Stomach (tissue), 9 donors: ENCODE measurements around the gene MYBPH. TPM values are rescaled to one million over a fixed set of nuclear protein-coding genes. Genes with fewer than 3 reads are reported as not detected.

Experiments
- DNase-seq, 2 donors: peaks; one replicate each; pipeline versions ENCODE4 v3.0.0 to v3.0.0-alpha.2; 2013 to 2019
- H3K27ac ChIP-seq, 5 donors: fragments of 200-600 bp in 4 of 5; sonication (generic) in 4 of 5; one replicate each; pipeline ENCODE4 v1.5.1; 2013 to 2019; ENCODE audit warnings: mild to moderate bottlenecking in 1 of 5, moderate library complexity in 1 of 5
- H3K27me3 ChIP-seq, 3 donors: fragments of 200-600 bp; sonication (generic); one replicate each; pipeline ENCODE4 v1.5.1; 2017 to 2019; ENCODE audit warnings: mixed run types in 1 of 3
- H3K36me3 ChIP-seq, 4 donors: fragments of 200-600 bp; sonication (generic); 1 replicate in 3 of 4; 2 replicates in 1 of 4; pipeline ENCODE4 v1.5.1; 2016 to 2019
- H3K4me1 ChIP-seq, 4 donors: fragments of 200-600 bp; sonication (generic); one replicate each; pipeline ENCODE4 v1.5.1; 2016 to 2019
- H3K4me3 ChIP-seq, 4 donors: fragments of 200-600 bp; sonication (generic) in 3 of 4; one replicate each; pipeline ENCODE4 v1.5.1; 2016 to 2019; ENCODE audit warnings: mild to moderate bottlenecking in 1 of 4
- H3K9me3 ChIP-seq, 4 donors: fragments of 200-600 bp; sonication (generic); one replicate each; pipeline ENCODE4 v1.5.1; 2016 to 2019
- EP300 ChIP-seq: sonication (generic); formaldehyde crosslinking; IDR thresholded peaks from one replicate; pipeline ENCODE4 v1.6.1; 2017; ENCODE audit warnings: antibody characterized with exemption
- POLR2A ChIP-seq, 4 donors: fragments of 450-650 bp; IDR thresholded peaks; one replicate each; pipeline ENCODE4 v1.6.1; 2016; ENCODE audit warnings: antibody characterized with exemption in 4 of 4, control low read depth in 2 of 4, mild to moderate bottlenecking in 1 of 4, moderate library complexity in 1 of 4
- POLR2AphosphoS5 ChIP-seq, 3 donors: sonication (generic); formaldehyde crosslinking; IDR thresholded peaks; one replicate each; pipeline ENCODE4 v1.6.1; 2016; ENCODE audit warnings: antibody characterized with exemption in 3 of 3
- WGBS, 5 donors: extraction: QIAGEN DNeasy Blood & Tissue Kit in 3 of 5; methylation state at CpG; one replicate each; pipeline versions ENCODE4 v1.1.5 to v1.1.7; 2013 to 2018; 5-methylcytosine and 5-hydroxymethylcytosine counted together
- intact Hi-C: fragments of 100-400 bp; cut with DNase I; formaldehyde crosslinking; loops from one replicate; pipeline ENCODE4 v1.15.1; 2023; ENCODE audit warnings: low total_unique reads
- polyA plus RNA-seq, 3 donors: library from polyadenylated mRNA; stranded (reverse); fragments of 200-250 nt; gene quantifications; one replicate each; pipeline ENCODE4 v1.2.3, GENCODE V29; 2013
- total RNA-seq, 5 donors: library from RNA; depleted of rRNA; stranded (reverse); fragments of >200 nt; gene quantifications; one replicate each; pipeline versions ENCODE4 v1.1.0 to v1.2.3, GENCODE V29; 2014 to 2016
- TF ChIP-seq, protein P1 (sequence below), 7 experiments: fragments of 450-650 bp in 4 of 7; fragments of 200-600 bp in 3 of 7; sonication (generic) in 3 of 7; IDR thresholded peaks; one replicate each; pipeline ENCODE4 v1.5.1; 2016 to 2019; ENCODE audit warnings: antibody characterized with exemption in 7 of 7, control low read depth in 2 of 7, mild to moderate bottlenecking in 1 of 7
- donor health status: healthy with polysubstance abuse.
- donor health status: Bipolar disorder and iron deficiency.
- donor health status: healthy.

The MYBPH gene
- total and polyA plus RNA-seq, 8 donors: 0.05 to 0.19 TPM; not detected in 6

DNA sequence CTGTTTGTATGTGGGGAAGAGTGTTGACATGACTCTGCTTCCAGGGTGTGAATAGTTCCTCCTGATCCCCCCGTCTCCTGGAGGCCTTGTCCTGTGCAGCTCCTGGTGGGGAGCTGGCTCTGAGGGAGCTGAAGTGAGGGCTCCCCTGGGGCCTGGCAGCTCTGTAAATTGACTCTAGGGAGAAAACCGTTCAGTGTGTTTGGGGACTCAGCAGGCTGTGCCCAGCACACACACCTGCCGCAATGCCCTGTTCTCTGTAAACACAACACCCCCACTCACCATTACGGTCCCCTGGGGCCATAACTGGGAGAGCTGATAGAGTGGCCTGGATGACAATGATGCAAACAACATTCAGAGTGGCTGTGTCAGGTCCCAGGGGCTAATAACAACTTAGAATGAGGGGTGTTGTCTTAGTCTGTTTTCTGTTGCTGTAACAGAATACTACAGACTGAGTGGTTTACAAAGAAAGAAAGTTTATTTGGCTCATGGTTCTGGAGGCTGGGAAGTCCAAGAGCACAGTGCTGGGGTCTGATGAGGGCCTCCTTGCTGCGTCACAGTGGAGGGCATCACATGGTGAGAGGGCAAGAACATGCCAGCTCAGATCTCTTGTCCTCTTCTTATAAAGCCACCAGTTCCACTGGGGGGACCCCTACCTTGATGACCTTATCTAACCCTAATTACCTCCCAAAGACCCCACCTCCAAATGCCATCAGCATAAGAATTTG, 32.8 kb downstream of the MYBPH start:
- DNase-seq: no peak
- Histone ChIP-seq H3K27me3 (no peaks in the 10 kb centered on the region), H3K4me3 (no peak overlapping the region), H3K4me1 (no peaks in the 10 kb centered on the region), H3K27ac (no peak overlapping the region), H3K36me3 (no peaks in the 10 kb centered on the region), H3K9me3 (no peaks in the 10 kb centered on the region)
- 77 to 88% (median 84%) methylated on average over 4 to 5 of the region's 5 CpGs for WGBS, 5 donors
- TF ChIP-seq POLR2A (IDR thresholded peaks at IDR 0.05) (no peak), POLR2AphosphoS5 (IDR thresholded peaks at IDR 0.05) (no peak), EP300 (no peak)
- TF ChIP-seq, protein P1, sequence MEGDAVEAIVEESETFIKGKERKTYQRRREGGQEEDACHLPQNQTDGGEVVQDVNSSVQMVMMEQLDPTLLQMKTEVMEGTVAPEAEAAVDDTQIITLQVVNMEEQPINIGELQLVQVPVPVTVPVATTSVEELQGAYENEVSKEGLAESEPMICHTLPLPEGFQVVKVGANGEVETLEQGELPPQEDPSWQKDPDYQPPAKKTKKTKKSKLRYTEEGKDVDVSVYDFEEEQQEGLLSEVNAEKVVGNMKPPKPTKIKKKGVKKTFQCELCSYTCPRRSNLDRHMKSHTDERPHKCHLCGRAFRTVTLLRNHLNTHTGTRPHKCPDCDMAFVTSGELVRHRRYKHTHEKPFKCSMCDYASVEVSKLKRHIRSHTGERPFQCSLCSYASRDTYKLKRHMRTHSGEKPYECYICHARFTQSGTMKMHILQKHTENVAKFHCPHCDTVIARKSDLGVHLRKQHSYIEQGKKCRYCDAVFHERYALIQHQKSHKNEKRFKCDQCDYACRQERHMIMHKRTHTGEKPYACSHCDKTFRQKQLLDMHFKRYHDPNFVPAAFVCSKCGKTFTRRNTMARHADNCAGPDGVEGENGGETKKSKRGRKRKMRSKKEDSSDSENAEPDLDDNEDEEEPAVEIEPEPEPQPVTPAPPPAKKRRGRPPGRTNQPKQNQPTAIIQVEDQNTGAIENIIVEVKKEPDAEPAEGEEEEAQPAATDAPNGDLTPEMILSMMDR (IDR thresholded peaks at IDR 0.05): no peak
- intact Hi-C loops: no loop called here

DNA sequence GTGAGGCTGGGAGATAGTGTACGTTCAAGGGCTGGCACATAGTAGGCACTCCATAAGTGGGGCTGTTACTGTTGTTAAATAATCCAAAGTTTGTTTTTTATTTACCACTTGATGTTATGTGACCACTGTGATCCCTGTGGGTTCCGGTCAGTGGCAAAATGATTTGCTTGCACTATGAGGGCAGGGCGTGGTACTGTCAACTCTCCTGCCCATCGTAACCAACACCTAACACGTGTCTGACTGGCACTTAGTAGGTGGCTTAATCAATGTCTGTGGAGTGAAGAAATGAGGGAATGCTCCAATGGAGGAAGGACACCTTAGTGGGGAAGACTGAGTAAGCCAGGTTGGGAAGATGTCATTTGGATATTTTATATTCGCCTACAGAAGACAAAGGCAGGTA, 33.5 kb downstream of the MYBPH start:
- no peak for TF ChIP-seq POLR2AphosphoS5 (IDR thresholded peaks at IDR 0.05)
- TF ChIP-seq EP300: no peak
- TF ChIP-seq POLR2A (IDR thresholded peaks at IDR 0.05): no peak
- TF ChIP-seq, protein P1 (IDR thresholded peaks at IDR 0.05): no peak
- Histone ChIP-seq H3K4me3 (no peak overlapping the region), H3K4me1 (no peaks in the 10 kb centered on the region), H3K27ac (no peak overlapping the region), H3K36me3 (no peaks in the 10 kb centered on the region), H3K9me3 (no peaks in the 10 kb centered on the region), H3K27me3 (no peaks in the 10 kb centered on the region)
- WGBS, 5 donors: 86 to 92% (median 87%) methylated on average over 6 of the region's 6 CpGs
- no peak for DNase-seq
- intact Hi-C loops: no loop called here

DNA sequence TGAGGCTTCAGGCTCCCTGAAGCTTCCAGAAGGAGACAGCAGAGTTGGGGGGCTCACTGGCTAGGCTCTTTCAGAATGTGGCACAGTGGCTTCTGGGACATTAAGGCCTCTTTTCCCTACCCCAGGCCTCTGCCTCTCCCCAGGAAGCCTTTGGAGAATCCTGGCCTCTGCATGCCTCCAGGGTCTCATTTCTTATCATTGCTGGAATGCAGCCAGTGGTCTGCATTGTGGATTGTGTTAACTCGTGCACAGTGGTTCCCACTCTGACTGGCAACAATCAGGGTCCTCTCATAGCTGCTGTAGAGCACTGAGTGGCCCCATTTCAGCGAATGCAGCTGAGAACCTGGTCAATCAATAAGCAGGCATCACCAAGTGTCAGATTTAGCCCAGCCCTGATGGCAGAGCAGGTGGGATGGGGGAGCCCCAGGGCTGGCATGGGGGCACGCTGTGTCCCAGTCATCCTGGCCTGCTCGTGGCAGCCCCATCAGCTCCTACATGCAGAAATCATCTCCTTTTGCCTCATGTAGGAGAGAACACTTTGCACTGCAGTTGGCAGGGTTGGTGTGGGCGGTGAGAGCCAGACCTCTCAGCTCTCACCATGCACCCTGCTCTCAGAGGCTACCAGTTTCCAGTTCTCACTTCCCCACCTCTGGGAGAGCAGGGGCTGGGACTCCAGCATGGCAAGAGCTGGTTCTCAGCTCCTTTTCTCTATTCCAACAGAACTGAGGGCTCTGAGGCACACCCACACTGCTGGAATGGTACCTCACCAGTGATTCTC, 34.7 kb downstream of the MYBPH start:
- Histone ChIP-seq H3K27ac (no peak overlapping the region), H3K36me3 (no peaks in the 10 kb centered on the region), H3K27me3 (no peaks in the 10 kb centered on the region), H3K4me3 (no peak overlapping the region), H3K9me3 (no peaks in the 10 kb centered on the region), H3K4me1 (peaks cover 0 to 6% (median 3%) of the 10 kb centered on the region in 4 donors)
- no peak for TF ChIP-seq POLR2A (IDR thresholded peaks at IDR 0.05)
- TF ChIP-seq, protein P1 (IDR thresholded peaks at IDR 0.05): no peak
- TF ChIP-seq EP300: no peak
- no peak for TF ChIP-seq POLR2AphosphoS5 (IDR thresholded peaks at IDR 0.05)
- intact Hi-C loops: no loop called here
- 68 to 82% (median 79%) methylated on average over 4 to 5 of the region's 5 CpGs for WGBS, 5 donors
- peak in 1 of 2 donors; percentile 45 for DNase-seq

DNA sequence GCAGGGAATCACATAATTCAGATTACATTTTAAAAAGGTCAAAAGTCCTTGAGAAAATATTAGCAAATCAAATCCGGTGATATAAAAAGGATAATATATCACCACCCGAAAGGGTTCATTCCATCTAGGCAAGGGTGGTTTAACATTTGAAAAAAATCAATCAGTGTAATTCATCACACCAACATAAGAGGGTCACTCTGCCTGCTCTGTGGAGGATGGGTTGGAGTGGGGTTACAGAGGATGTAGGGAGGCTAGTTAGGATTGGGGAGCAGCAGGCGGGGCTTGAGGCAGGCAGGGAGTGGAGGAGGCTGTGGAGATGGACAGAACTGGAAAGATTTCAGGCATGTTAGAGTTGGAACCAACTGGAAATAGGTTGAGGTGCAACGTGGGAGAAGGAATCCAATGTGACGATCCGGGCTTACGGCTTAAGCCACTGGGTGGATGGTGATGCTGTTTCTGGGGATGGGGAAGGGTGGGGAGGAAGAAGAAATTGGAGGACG, 35.6 kb downstream of the MYBPH start:
- TF ChIP-seq POLR2AphosphoS5 (IDR thresholded peaks at IDR 0.05) (no peak), POLR2A (IDR thresholded peaks at IDR 0.05) (no peak), EP300 (no peak)
- TF ChIP-seq, protein P1 (IDR thresholded peaks at IDR 0.05): no peak
- no peak overlapping the region for H3K4me3 ChIP-seq
- intact Hi-C loops: no loop called here
- no peaks in the 10 kb centered on the region for H3K9me3 ChIP-seq
- H3K36me3 ChIP-seq: no peaks in the 10 kb centered on the region
- 74 to 91% (median 90%) methylated on average over 8 of the region's 8 CpGs for WGBS, 5 donors
- DNase-seq: no peak
- H3K27me3 ChIP-seq: no peaks in the 10 kb centered on the region
- H3K27ac ChIP-seq: no peak overlapping the region
- H3K4me1 ChIP-seq: peaks cover 0 to 13% (median 5%) of the 10 kb centered on the region in 4 donors
